IPS-20b (cell line): ENCODE data around the gene CDC45.

ENCODE experiments used
- H3K27ac ChIP-seq: one replicate; pipeline ENCODE4 v1.5.1; 2013; ENCODE audit warnings: low read length
- H3K27me3 ChIP-seq: 2 replicates; pipeline ENCODE4 v1.6.1; 2013; ENCODE audit warnings: mild to moderate bottlenecking, low read length, inconsistent platforms; ENCODE audit not compliant: insufficient read depth
- H3K36me3 ChIP-seq: 2 replicates; pipeline ENCODE4 v1.6.1; 2013; ENCODE audit warnings: low read depth, mild to moderate bottlenecking, inconsistent platforms, low read length, moderate library complexity; ENCODE audit not compliant: insufficient read depth
- H3K4me1 ChIP-seq: 2 replicates; pipeline ENCODE4 v1.6.1; 2013; ENCODE audit warnings: mild to moderate bottlenecking, control low read depth, inconsistent platforms, low read length, moderate library complexity; ENCODE audit not compliant: insufficient read depth
- H3K4me3 ChIP-seq: 2 replicates; pipeline ENCODE4 v1.5.1; 2013; ENCODE audit warnings: mild to moderate bottlenecking, low read length, inconsistent platforms
- H3K9ac ChIP-seq: 2 replicates; pipeline ENCODE4 v1.6.1; 2013; ENCODE audit warnings: low read depth, mild to moderate bottlenecking, inconsistent platforms, low read length, moderate library complexity
- H3K9me3 ChIP-seq: 2 replicates; pipeline ENCODE4 v1.6.1; 2013; ENCODE audit warnings: mild to moderate bottlenecking, low read depth, low read length, inconsistent platforms; ENCODE audit not compliant: insufficient read depth

The CDC45 gene

DNA sequence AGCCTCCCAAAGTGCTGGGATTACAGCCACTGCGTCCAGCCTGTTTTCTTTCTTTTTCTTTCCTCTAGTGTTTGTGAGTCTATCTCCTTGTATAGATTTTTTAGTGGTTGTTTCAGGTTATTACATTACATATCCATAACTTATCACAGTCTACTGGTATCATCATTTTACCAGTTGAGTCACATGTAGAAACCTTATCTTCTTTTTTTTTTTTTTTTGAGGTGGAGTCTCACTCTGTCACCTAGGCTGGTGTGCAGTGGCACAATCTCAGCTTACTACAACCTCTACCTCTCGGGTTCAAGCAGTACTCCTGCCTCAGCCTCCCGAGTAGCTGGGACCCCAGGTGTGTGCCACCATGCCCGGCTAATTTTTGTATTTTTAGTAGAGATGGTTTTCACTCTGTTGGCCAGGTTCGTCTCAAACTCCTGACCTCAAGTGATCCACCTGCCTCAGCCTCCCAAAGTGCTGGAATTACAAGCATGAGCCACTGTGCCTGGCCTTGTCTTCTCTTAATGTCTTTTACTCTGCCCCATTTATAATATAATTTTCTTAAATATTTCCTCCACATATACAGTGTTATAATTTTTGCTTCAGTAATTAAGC, 11.0 kb downstream of the CDC45 start:
- H3K36me3 ChIP-seq: peaks cover 81% of the 10 kb centered on the region
- H3K9me3 ChIP-seq: no peaks in the 10 kb centered on the region
- no peak overlapping the region for H3K27ac ChIP-seq
- H3K9ac ChIP-seq: no peak overlapping the region
- no peak overlapping the region for H3K4me3 ChIP-seq
- H3K4me1 ChIP-seq: no peaks in the 10 kb centered on the region
- H3K27me3 ChIP-seq: no peaks in the 10 kb centered on the region

- no peaks in the 10 kb centered on the region for H3K27me3 ChIP-seq
- no peak overlapping the region for H3K4me3 ChIP-seq
- no peaks in the 10 kb centered on the region for H3K4me1 ChIP-seq
- H3K9ac ChIP-seq: no peak overlapping the region
- peaks cover 85% of the 10 kb centered on the region for H3K36me3 ChIP-seq
- H3K9me3 ChIP-seq: no peaks in the 10 kb centered on the region
- H3K27ac ChIP-seq: no peak overlapping the region
These were observed 12.9 kb downstream of the CDC45 start for GRCh38 chr22:19492504-19493174.

GRCh38 chr22:19494001-19494560, 14.4 kb downstream of the CDC45 start:
- no peaks in the 10 kb centered on the region for H3K27me3 ChIP-seq
- H3K36me3 ChIP-seq: peaks cover 85% of the 10 kb centered on the region
- no peak overlapping the region for H3K27ac ChIP-seq
- no peak overlapping the region for H3K4me3 ChIP-seq
- no peak overlapping the region for H3K9ac ChIP-seq
- H3K9me3 ChIP-seq: no peaks in the 10 kb centered on the region
- H3K4me1 ChIP-seq: no peaks in the 10 kb centered on the region

DNA sequence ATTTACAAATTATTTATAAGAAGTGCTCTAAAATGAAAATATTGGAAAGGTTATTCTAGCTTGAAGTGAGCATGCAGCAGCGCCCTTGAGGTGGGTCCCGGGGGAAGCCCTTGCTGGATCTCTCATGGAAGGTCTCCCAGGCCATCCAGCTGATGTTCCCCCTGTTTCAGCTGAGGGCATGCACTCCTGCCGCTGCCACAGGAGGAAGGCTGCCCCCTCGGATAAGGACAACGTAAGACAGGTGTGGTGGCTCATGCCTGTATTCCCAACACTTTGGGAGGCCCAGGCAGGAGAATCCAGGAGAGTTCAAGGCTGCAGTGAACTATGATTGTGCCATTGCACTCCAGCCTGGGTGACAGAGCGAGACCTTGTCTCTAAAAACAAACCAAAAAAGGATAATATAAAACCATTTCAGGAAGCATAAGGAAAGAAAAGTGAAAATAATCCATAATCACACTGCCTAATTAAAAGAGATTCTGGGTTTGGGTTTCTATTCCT, 15.0 kb downstream of the CDC45 start:
- H3K9me3 ChIP-seq: no peaks in the 10 kb centered on the region
- H3K9ac ChIP-seq: no peak overlapping the region
- H3K36me3 ChIP-seq: peaks cover 83% of the 10 kb centered on the region

DNA sequence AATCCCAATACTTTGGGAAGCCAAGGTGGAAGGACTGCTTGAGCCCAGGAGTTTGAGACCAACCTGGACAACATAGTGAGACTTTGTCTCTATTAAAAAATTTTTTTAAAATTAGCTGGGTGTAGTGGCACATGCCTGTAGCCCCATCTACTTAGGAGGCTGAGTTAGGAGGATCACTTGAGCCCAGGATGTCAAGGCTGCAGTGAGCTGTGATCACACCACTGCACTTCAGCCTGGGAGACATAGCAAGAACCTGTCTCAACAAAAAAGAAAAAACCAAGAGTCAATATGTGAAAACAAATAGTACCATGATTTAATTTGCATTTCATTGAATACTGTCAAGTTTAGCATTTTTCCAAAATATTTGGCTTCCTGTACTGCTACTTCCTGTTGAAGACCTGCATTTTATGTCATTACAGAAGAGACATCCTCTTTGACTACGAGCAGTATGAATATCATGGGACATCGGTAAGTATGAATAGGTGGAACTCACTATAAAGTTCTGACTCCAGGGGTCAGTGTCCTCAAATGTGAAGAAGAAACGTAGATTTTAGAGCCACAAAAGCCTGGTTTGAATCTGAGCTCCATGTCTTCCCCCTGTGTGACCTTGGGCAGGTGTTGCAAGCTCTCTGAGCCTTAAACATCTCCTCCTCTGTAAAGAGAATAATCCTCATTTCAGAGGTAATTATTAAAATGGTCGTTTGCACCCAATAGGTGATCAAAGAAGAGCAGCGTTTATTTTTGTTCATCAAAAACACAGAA, 16.0 kb downstream of the CDC45 start:
- no peaks in the 10 kb centered on the region for H3K27me3 ChIP-seq
- no peak overlapping the region for H3K27ac ChIP-seq
- H3K4me1 ChIP-seq: no peaks in the 10 kb centered on the region
- H3K9ac ChIP-seq: no peak overlapping the region
- no peaks in the 10 kb centered on the region for H3K9me3 ChIP-seq
- peaks cover 76% of the 10 kb centered on the region for H3K36me3 ChIP-seq
- H3K4me3 ChIP-seq: no peak overlapping the region

More for the DNA sequence above, 15.0 kb downstream of the CDC45 start:
- Histone ChIP-seq H3K27ac (no peak overlapping the region), H3K4me3 (no peak overlapping the region), H3K4me1 (no peaks in the 10 kb centered on the region), H3K27me3 (no peaks in the 10 kb centered on the region)

DNA sequence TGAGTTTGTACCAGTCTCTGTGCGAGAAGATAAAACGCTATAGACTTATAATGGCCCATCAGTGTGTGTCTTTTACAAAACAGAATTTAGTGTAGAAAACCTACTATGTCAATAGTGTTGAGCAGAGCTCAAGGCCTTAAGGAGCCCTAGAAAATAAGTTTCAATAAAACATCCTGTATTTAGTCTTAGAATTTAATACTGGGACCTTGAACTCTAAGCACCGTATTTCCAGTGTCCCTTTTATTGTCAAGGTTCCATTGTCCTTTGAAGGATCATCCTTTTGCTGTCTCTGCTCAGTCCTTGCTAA, 16.6 kb downstream of the CDC45 start:
- no peaks in the 10 kb centered on the region for H3K27me3 ChIP-seq
- no peak overlapping the region for H3K27ac ChIP-seq
- no peaks in the 10 kb centered on the region for H3K4me1 ChIP-seq
- H3K36me3 ChIP-seq: peaks cover 76% of the 10 kb centered on the region
- no peaks in the 10 kb centered on the region for H3K9me3 ChIP-seq
- no peak overlapping the region for H3K9ac ChIP-seq
- H3K4me3 ChIP-seq: no peak overlapping the region

GRCh38 chr22:19497245-19497644, 17.5 kb downstream of the CDC45 start:
- Histone ChIP-seq H3K9me3 (no peaks in the 10 kb centered on the region), H3K27ac (no peak overlapping the region), H3K4me1 (no peaks in the 10 kb centered on the region), H3K36me3 (peaks cover 72% of the 10 kb centered on the region), H3K4me3 (no peak overlapping the region), H3K27me3 (no peaks in the 10 kb centered on the region), H3K9ac (no peak overlapping the region)

GRCh38 chr22:19498154-19498865, 18.6 kb downstream of the CDC45 start:
- H3K9me3 ChIP-seq: no peaks in the 10 kb centered on the region
- H3K4me1 ChIP-seq: no peaks in the 10 kb centered on the region
- peaks cover 62% of the 10 kb centered on the region for H3K36me3 ChIP-seq
- H3K27me3 ChIP-seq: no peaks in the 10 kb centered on the region
- no peak overlapping the region for H3K9ac ChIP-seq
- no peak overlapping the region for H3K27ac ChIP-seq
- H3K4me3 ChIP-seq: no peak overlapping the region

GRCh38 chr22:19498866-19499190, 19.1 kb downstream of the CDC45 start:
- no peak overlapping the region for H3K4me3 ChIP-seq
- no peak overlapping the region for H3K27ac ChIP-seq
- H3K27me3 ChIP-seq: no peaks in the 10 kb centered on the region
- H3K9ac ChIP-seq: no peak overlapping the region
- 0 out of 2 replicates have a peak, but pooled peaks cover 3% of the 10 kb centered on the region for H3K4me1 ChIP-seq
- H3K9me3 ChIP-seq: no peaks in the 10 kb centered on the region
- peaks cover 57% of the 10 kb centered on the region for H3K36me3 ChIP-seq

- H3K4me3 ChIP-seq: no peak overlapping the region
- H3K4me1 ChIP-seq: 0 out of 2 replicates have a peak, but pooled peaks cover 3% of the 10 kb centered on the region
- H3K27ac ChIP-seq: no peak overlapping the region
- H3K36me3 ChIP-seq: peaks cover 52% of the 10 kb centered on the region
- H3K27me3 ChIP-seq: no peaks in the 10 kb centered on the region
- no peak overlapping the region for H3K9ac ChIP-seq
- H3K9me3 ChIP-seq: no peaks in the 10 kb centered on the region
These were observed 19.6 kb downstream of the CDC45 start for GRCh38 chr22:19499236-19499879.

DNA sequence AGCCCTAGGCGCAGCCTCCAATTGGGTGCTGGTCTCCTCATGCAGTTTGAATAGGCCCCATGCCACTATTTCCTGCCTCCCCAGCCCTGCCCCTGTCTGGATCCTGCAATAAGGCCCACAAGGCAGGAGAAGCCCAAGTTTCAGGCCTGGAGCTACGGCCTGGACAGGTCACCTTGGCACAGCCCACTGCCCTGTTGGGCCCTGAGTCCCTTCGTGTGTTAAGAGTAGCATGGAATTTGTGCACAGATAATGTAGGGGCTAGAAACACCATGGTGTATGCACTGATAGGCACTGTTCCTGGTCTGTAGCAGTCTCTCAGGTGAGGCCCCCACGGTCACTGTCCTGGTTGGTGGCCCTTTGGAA, 20.1 kb downstream of the CDC45 start:
- no peaks in the 10 kb centered on the region for H3K27me3 ChIP-seq
- no peak overlapping the region for H3K9ac ChIP-seq
- H3K4me3 ChIP-seq: no peak overlapping the region
- 0 out of 2 replicates have a peak, but pooled peaks cover 3% of the 10 kb centered on the region for H3K4me1 ChIP-seq
- H3K9me3 ChIP-seq: no peaks in the 10 kb centered on the region
- H3K36me3 ChIP-seq: peaks cover 47% of the 10 kb centered on the region
- H3K27ac ChIP-seq: no peak overlapping the region
